SK-N-MC (cell line): ENCODE results near the gene PLA2G6.

Source experiments
- DNase-seq: peaks from one replicate; pipeline ENCODE4 v3.0.0-alpha.2; 2011; ENCODE audit warnings: low read depth, low spot score
- H3K27ac ChIP-seq: fragments of 200-600 bp; sonication (generic); 2 replicates; pipeline ENCODE4 v1.5.1; 2016; ENCODE audit warnings: mixed run types
- H3K36me3 ChIP-seq: fragments of 200-600 bp; sonication (generic); 2 replicates; pipeline ENCODE4 v1.6.1; 2017; ENCODE audit warnings: antibody characterized with exemption, low read length, mixed read lengths; ENCODE audit not compliant: insufficient read depth
- H3K4me3 ChIP-seq: fragments of 200-600 bp; sonication (generic); 2 replicates; pipeline ENCODE4 v1.5.1; 2016
- H3K9ac ChIP-seq: fragments of 200-600 bp; sonication (generic); 2 replicates; pipeline ENCODE4 v1.8.0; 2017; ENCODE audit warnings: mixed run types, mixed read lengths; ENCODE audit not compliant: insufficient read length
- H3K9me3 ChIP-seq: fragments of 200-600 bp; sonication (generic); 2 replicates; pipeline ENCODE4 v1.6.1; 2017; ENCODE audit warnings: low read depth, mild to moderate bottlenecking, antibody characterized with exemption, low read length, moderate library complexity, mixed read lengths
- EZH2 ChIP-seq: fragments of 200-600 bp; sonication (generic); IDR thresholded peaks from one replicate; pipeline ENCODE4 v1.6.1; 2017; ENCODE audit warnings: antibody characterized with exemption
- FOXP2 ChIP-seq: optimal IDR thresholded peaks from 2 replicates; pipeline ENCODE3; 2011; ENCODE audit warnings: mild to moderate bottlenecking, moderate library complexity; ENCODE audit not compliant: insufficient read depth; ENCODE audit errors: extremely low read length, control extremely low read depth
- POLR2AphosphoS5 ChIP-seq: IDR thresholded peaks from 2 replicates; pipeline ENCODE4 v1.6.1; 2012; ENCODE audit warnings: mild to moderate bottlenecking, low read depth, low read length, borderline replicate concordance

The PLA2G6 gene

GRCh38 chr22:38175206-38176118 is 6.2 kb downstream of the PLA2G6 start:
- Histone ChIP-seq H3K9ac (no peak overlapping the region), H3K27ac (no peak overlapping the region), H3K36me3 (no peaks in the 10 kb centered on the region), H3K4me3 (no peak overlapping the region), H3K9me3 (no peaks in the 10 kb centered on the region)
- no peak for TF ChIP-seq POLR2AphosphoS5
- no peak for TF ChIP-seq FOXP2
- TF ChIP-seq EZH2: no peak
- DNase-seq: no peak

- Histone ChIP-seq H3K9ac (no peak overlapping the region), H3K4me3 (no peak overlapping the region), H3K36me3 (no peaks in the 10 kb centered on the region), H3K9me3 (no peaks in the 10 kb centered on the region), H3K27ac (no peak overlapping the region)
- DNase-seq: no peak
- no peak for TF ChIP-seq EZH2
- no peak for TF ChIP-seq POLR2AphosphoS5
- TF ChIP-seq FOXP2: no peak
Observed at GRCh38 chr22:38174626-38175025, 7.0 kb downstream of the PLA2G6 start.

GRCh38 chr22:38173641-38173906 is 8.1 kb downstream of the PLA2G6 start:
- Histone ChIP-seq H3K9ac (no peak overlapping the region), H3K9me3 (no peaks in the 10 kb centered on the region), H3K36me3 (no peaks in the 10 kb centered on the region), H3K4me3 (no peak overlapping the region), H3K27ac (no peak overlapping the region)
- no peak for DNase-seq
- TF ChIP-seq FOXP2: no peak
- TF ChIP-seq EZH2: no peak
- TF ChIP-seq POLR2AphosphoS5: no peak

GRCh38 chr22:38172832-38173640 is 8.6 kb downstream of the PLA2G6 start:
- no peak overlapping the region for H3K9ac ChIP-seq
- H3K27ac ChIP-seq: no peak overlapping the region
- H3K4me3 ChIP-seq: no peak overlapping the region
- no peaks in the 10 kb centered on the region for H3K9me3 ChIP-seq
- no peak for DNase-seq
- TF ChIP-seq EZH2: no peak
- TF ChIP-seq FOXP2: no peak
- no peak for TF ChIP-seq POLR2AphosphoS5
- H3K36me3 ChIP-seq: no peaks in the 10 kb centered on the region

- no peak overlapping the region for H3K9ac ChIP-seq
- no peak for DNase-seq
- no peak overlapping the region for H3K27ac ChIP-seq
Observed at GRCh38 chr22:38171927-38172831, 9.5 kb downstream of the PLA2G6 start.

GRCh38 chr22:38170469-38170868 is 11.2 kb downstream of the PLA2G6 start:
- Histone ChIP-seq H3K9me3 (no peaks in the 10 kb centered on the region), H3K4me3 (no peak overlapping the region), H3K9ac (no peak overlapping the region), H3K36me3 (no peaks in the 10 kb centered on the region), H3K27ac (no peak overlapping the region)
- TF ChIP-seq POLR2AphosphoS5 (no peak), FOXP2 (no peak), EZH2 (no peak)
- no peak for DNase-seq

More at GRCh38 chr22:38171927-38172831, 9.5 kb downstream of the PLA2G6 start:
- no peaks in the 10 kb centered on the region for H3K36me3 ChIP-seq
- no peak for TF ChIP-seq EZH2
- no peak for TF ChIP-seq FOXP2
- no peak for TF ChIP-seq POLR2AphosphoS5
- no peaks in the 10 kb centered on the region for H3K9me3 ChIP-seq
- H3K4me3 ChIP-seq: no peak overlapping the region

- no peaks in the 10 kb centered on the region for H3K36me3 ChIP-seq
- H3K9me3 ChIP-seq: no peaks in the 10 kb centered on the region
- no peak overlapping the region for H3K4me3 ChIP-seq
- TF ChIP-seq POLR2AphosphoS5 (no peak), FOXP2 (no peak), EZH2 (no peak)
- no peak overlapping the region for H3K27ac ChIP-seq
- no peak overlapping the region for H3K9ac ChIP-seq
- DNase-seq: no peak
Observed at GRCh38 chr22:38169116-38169515, 12.5 kb downstream of the PLA2G6 start.

- Histone ChIP-seq H3K9me3 (no peaks in the 10 kb centered on the region), H3K4me3 (no peak overlapping the region), H3K36me3 (no peaks in the 10 kb centered on the region), H3K27ac (no peak overlapping the region), H3K9ac (no peak overlapping the region)
- no peak for TF ChIP-seq EZH2
- TF ChIP-seq POLR2AphosphoS5: no peak
- DNase-seq: no peak
Observed at GRCh38 chr22:38167988-38168407, 13.6 kb downstream of the PLA2G6 start.
